GM12864 (cell line): Measurements from ENCODE around the gene AK5.

ENCODE experiments used
- DNase-seq: peaks from one replicate; pipeline ENCODE4 v3.0.0-alpha.2; 2011; ENCODE audit warnings: low read depth
- H3K4me3 ChIP-seq: 2 replicates; pipeline ENCODE4 v1.5.1; 2011; ENCODE audit warnings: mild to moderate bottlenecking, low read depth, low read length, control low read depth
- CTCF ChIP-seq: IDR thresholded peaks from 2 replicates; pipeline ENCODE4 v1.5.1; 2011; ENCODE audit warnings: low read depth, mild to moderate bottlenecking, moderate library complexity, low read length, control low read depth, inconsistent platforms; ENCODE audit errors: missing control alignments

AK5 gene

GRCh38 chr1:77322061-77322900 lies 40.5 kb downstream of the AK5 start:
- DNase-seq: no peak
- H3K4me3 ChIP-seq: no peak overlapping the region
- TF ChIP-seq CTCF: no peak

GRCh38 chr1:77333501-77333900 lies 51.7 kb downstream of the AK5 start:
- no peak overlapping the region for H3K4me3 ChIP-seq
- no peak for TF ChIP-seq CTCF
- DNase-seq: no peak

DNA sequence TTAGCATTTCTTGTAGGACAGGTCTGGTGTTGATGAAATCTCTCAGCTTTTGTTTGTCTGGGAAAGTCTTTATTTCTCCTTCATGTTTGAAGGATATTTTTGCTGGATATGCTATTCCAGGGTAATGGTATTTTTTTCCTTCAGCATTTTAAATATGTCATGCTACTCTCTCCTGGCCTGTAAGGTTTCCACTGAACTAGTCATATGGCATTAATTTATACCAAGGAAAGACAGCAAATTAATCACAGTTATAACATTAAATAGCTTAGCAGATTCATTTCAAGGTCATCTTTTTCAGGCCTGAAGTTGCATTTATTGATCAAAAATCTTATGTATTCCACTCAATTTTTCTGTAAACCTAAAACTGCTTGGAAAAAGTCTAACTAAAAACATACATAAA lies 54.9 kb downstream of the AK5 start:
- TF ChIP-seq CTCF: no peak
- no peak overlapping the region for H3K4me3 ChIP-seq
- no peak for DNase-seq

DNA sequence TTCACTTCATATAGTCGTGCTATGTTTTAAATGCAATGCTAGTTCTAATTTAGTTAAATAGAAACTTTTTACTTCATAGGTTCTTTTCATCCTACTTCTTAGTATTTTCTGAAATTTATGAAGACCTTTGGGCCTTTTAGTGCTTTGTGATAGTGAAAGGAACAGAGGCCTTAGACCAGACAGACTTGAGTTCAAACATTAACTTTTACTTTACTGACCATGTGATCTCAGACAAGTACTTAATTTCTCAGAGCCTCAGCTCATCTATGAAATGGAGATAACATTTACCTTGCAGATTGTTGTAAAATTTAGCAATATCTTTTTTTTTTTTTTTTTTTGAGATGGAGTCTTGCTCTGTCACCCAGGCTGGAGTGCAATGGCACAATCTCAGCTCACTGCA lies 57.5 kb downstream of the AK5 start:
- H3K4me3 ChIP-seq: no peak overlapping the region
- no peak for DNase-seq
- no peak for TF ChIP-seq CTCF

- DNase-seq: no peak
- TF ChIP-seq CTCF: no peak
- no peak overlapping the region for H3K4me3 ChIP-seq
Observed at GRCh38 chr1:77341195-77341594, 59.4 kb downstream of the AK5 start.

DNA sequence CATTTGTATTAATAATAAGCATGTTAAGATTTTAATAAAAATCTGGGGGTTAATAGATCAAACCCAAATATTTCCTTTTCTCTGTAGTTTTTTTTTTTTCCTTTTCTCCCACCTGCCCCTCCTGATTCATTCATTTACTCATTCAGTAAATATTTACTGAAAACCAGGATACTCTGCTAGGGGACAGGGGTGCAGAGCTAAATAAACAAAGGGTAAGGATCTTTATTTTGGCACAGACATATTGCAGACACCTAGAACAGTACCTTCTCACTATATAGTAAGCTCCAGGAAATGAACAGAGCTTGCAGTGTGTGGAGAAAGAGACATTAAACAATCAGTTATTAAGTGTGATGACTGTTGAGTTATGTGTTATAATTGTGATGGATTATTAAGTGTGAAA lies 60.9 kb downstream of the AK5 start:
- no peak overlapping the region for H3K4me3 ChIP-seq
- DNase-seq: no peak
- no peak for TF ChIP-seq CTCF

DNA sequence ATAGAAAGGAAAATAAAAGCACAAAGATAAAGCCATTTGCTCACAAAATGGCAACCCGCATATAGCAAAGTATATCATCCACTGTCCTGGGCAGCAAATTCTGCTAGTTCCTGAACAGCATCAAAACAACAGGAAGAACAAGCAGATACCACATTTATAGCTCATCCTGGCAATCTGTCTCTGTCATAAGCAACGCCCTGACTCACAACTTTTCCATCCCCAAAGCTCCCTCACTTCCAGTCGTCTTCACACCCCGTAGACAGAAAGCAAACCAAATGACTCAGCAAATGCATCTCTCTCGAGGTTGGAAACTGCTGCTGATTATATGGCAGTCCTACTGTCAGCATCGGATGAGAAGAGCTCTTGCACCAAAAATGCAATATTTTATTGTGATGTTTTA lies 65.8 kb downstream of the AK5 start:
- TF ChIP-seq CTCF: no peak
- no peak for DNase-seq
- H3K4me3 ChIP-seq: no peak overlapping the region
